ENCODE data around the gene DDX47.
"Not testable (repeated sequence)": the region's sequence is repeated elsewhere in the genome, so short reads cannot be mapped to it uniquely, and the experiment has no call there.

The DDX47 gene

DNA sequence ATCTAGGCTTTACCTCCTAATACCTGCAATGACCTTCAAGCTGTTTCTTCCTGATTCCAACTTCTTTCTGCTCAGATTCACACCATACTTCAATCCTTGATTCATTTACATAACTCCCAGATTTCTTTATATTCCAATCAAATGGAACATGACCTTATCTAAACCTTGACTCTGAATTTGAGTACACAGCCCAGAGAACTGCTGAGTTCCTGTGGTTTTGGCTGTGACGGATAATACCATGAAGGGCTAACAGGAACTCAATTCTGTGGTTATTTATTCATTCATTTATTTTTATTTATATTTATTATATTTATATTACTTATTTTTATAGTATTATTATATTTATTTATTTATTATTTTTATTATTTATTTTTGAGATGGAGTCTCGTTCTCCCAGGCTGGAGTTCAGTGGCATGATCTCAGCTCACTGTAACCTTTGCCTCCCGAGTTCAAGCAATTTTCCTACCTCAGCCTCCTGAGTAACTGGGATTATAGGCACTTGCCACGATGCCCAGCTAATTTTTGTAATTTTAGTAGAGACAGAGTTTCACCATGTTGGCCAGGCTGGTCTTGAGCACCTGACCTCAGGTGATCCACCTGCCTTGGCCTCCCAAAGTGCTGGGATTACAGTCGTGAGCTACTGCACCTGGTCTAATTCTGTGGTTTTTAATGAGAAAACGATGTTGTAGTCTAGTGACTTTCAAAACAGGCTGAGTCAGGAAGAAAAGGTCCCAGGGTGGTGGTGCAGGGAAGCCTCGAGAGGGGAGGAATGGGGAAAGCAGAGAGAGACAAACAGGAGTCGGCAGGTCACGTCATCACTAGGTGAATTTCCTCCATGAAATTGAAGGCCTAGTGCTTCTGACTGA, 16.0 kb upstream of the DDX47 start:
- in situ Hi-C loops (cut with MboI; ENCODE audit: low sequenced_read_pairs) = no loop called here

DNA sequence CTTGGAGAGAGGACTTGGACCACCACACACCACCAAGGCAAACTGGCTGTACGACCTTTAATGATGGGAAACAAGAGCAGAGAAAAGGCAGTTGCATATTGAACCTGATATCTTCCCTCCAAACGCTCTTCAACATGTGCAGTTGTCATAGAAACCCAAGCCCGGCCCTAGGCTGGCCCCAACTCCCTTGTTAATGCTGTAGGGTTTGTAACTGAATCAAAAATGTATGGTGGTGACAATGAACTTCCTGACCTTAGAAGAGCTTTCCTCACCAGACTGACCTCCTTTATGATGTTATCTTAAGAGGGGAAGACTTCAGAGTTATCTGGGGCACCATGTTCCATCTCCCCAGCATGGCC, 15.4 kb upstream of the DDX47 start:
- in situ Hi-C loops (cut with MboI; ENCODE audit: low sequenced_read_pairs) = no loop called here

DNA sequence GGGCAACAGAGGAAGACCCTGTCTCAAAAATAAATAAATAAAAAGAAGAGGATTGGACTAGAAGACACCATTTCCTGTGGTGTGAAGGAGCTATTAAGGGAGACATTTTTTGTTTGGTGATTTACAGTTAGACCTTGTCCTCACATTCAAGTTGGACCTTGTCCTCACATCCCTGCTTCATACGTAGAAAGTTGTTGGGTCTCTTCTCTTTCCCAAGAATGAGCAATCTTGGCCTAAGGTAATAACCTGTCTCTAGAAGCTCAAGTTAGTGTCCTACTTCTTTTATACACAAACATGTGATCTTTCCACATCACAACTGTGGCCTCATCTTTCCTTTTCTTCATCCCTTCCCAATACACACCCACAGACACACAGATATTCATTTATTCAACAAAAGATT, 14.7 kb upstream of the DDX47 start:
- in situ Hi-C loops (cut with MboI; ENCODE audit: low sequenced_read_pairs) = no loop called here

DNA sequence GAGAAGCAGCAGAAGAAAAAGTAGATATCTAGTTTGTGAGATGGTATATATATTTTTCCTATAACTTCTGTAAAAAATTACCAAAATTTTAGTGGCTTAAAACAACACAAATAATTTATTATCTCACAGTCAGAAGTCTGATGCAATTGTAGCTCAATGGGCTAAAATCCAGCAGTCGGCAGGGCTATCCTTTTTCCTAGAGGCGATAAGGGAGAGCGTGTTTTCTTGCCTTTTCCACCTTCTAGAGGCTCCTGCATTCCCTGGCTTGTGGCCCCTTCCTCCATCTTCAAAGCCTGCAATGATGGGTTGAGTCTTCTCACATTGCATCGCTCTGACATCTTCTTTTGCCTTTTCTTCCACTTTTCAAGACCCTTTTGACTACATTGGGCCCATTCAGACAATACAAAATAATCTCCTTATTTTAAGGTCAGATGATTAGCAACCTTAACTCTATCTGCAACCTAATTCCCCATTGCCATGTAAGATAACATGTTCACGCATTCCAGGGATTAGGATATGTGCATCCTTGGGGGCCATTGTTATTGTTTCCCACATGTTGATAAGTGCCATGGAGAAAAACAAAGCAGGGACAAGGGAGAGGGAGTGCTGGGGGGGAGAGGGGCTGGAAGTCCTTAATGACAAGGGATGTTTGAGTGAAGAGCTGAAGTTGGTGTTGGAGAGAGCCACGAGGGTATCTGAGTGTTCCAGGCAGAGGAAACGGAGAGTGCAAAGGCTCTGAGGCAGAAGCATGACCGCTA, 13.8 kb upstream of the DDX47 start:
- in situ Hi-C loops (cut with MboI; ENCODE audit: low sequenced_read_pairs) = no loop called here

DNA sequence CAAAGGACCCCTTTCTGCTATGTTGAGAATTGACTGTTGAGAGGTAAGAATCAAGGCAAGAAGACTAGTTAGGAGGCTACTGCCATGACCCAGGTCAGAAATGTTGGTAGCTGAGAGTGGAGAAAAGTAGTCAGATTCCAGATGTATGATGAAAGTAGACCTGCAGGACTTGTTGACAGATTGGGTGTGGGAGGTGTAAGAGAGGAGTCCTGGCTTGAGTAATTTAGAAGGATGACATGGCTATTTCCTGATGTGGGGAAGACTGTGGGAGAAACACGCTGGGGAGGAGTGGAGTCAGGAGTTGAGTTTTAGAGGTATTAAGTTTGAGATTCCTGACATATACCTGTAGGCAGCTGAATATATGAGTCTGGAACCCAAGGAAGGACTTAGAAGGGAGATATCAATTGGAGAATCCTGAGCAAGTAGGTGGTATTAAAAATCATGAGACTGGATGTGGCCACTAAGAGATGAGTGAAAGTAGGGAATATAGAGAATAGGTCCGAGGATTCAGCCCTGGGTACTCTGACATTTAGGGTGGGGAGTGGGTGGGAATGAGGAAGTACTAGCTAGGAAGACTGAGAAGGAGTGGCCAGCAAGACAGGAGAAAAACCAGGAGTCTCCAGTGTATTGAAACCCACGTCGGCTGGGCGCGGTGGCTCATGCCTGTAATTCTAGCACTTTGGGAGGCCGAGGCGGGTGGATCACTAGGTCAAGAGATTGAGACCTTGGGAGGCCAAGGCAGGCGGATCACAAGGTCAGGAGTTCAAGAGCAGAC, 12.6 kb upstream of the DDX47 start:
- in situ Hi-C loops (cut with MboI; ENCODE audit: low sequenced_read_pairs) = no loop called here

DNA sequence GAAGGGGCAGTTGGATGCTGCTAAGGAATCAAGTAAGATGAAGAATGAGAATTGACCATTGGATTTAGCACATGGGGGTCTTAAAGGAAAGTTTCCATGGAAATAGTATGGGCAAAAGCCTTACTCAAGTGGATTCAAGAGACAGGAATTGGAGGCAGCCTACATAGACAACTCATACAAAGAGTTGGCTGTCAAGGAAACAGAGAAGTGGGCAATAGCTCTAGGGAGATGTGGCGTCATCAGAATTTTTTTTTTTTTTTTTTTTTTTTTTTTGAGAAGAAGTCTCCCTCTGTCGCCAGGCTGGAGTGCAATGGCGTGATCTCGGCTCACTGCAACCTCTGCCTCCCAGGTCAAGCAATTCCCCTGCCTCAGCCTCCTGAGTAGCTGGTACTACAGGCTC, 11.5 kb upstream of the DDX47 start:
- in situ Hi-C loops (cut with MboI; ENCODE audit: low sequenced_read_pairs) = not testable (repeated sequence)

DNA sequence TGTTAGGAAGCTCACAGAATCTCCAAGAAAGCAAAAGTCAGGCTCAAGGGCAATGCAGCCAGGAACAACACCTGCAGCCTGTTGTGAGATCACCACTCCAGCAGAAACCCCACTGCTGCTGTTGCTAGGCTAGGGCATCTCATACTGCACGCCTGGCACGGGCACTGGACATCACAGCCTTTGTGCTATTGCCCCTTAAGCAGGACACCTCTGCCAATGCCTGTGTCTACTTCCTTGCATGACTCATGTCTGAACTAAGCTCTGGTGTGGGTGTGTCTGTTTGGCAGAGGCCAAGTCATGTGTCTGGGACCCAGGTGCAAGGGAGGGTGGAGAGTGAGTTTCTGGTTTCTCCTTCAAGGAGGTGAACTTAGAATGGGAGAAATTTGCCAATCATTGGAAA, 10.0 kb upstream of the DDX47 start:
- in situ Hi-C loops (cut with MboI; ENCODE audit: low sequenced_read_pairs) = no loop called here

DNA sequence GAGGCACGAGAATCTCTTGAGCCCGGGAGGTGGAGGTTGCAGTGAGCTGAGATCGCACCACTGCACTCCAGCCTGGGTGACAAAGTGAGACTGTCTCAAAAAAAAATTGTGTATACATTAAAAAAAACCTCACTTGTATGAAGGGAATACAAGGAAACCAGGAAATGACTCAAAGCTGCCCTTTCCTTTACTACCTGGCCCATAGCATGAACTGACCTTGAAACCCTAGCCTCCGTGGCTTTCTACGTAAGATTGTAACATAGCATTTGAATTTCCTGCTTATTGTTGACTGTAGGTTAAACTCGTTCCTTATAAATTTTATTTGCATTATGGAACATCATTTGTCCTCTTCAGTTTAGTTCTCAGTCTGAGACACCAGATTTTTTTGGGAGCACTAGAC, 9.1 kb upstream of the DDX47 start:
- in situ Hi-C loops (cut with MboI; ENCODE audit: low sequenced_read_pairs) = no loop called here

DNA sequence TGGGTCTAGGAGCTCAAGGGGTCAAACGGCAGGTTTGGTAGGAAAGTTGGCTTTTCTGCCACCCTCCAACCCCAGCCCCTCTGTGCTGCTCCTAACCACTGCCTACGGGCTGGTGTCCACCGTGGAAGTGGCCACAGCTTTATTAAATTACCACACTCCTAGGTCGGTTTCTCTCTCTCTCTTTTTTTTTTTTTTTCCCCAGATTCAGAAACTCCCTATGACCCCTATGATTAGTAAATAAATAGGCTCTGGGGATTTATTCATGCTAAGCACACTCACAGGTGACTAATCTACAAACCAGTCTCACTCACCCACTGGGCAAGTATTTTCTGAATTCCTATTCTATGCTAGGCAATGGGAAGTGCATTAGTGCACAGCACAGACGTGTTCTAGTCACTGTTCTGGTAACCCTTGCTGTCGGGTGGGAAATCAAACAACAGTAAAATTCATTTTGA, 8.7 kb upstream of the DDX47 start:
- in situ Hi-C loops (cut with MboI; ENCODE audit: low sequenced_read_pairs) = no loop called here

DNA sequence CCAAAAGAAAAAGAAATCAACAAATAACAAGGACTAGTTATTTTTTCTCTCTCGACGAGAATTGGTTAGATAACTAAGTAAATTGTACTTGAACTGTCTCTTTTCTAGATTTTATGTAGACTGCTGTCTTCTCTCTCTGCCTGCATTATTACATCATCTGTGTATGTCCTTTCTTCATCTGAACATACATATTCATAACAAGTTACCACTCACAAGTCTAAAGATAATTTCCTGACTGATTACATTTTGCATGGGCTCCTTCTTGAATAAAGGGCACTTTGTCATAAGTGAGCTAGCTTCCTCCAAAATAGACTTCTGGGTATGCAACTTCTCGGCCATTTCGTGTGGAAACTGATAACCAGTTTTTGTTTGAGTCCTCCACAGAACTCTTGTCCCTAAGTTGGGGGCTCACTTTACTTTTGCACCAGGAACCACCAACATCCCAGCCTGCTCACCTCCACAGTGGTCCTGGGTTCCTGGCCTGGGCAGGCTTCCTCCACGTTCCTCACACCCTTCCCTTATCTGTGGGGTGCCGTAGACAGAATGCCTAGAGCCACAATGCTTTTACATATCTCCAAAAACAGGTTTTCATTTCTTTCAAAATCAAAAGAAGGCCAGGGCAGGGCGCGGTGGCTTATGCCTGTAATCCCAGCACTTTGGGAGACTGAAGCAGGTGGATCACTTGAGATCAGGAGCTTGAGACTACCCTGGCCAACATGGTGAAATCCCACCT, 6.2 kb upstream of the DDX47 start:
- in situ Hi-C loops (cut with MboI; ENCODE audit: low sequenced_read_pairs) = no loop called here

DNA sequence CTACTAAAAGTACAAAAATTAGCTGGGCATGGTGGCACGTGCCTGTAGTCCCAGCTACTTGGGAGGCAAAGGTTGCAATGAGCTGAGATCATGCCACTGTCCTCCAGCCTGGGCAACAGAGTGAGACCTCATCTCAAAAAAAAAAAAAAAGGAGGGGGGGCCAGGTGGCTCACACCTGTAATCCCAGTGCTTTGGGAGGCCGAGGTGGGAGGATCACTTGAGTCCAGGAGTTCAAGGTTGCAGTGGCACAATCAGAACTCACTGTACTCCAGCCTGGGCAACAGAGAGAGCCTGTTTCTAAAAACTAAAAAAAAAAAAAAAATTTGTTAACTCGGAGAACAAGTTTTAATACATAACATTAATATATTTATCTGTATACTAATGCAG, 5.6 kb upstream of the DDX47 start:
- in situ Hi-C loops (cut with MboI; ENCODE audit: low sequenced_read_pairs) = not testable (repeated sequence)

DNA sequence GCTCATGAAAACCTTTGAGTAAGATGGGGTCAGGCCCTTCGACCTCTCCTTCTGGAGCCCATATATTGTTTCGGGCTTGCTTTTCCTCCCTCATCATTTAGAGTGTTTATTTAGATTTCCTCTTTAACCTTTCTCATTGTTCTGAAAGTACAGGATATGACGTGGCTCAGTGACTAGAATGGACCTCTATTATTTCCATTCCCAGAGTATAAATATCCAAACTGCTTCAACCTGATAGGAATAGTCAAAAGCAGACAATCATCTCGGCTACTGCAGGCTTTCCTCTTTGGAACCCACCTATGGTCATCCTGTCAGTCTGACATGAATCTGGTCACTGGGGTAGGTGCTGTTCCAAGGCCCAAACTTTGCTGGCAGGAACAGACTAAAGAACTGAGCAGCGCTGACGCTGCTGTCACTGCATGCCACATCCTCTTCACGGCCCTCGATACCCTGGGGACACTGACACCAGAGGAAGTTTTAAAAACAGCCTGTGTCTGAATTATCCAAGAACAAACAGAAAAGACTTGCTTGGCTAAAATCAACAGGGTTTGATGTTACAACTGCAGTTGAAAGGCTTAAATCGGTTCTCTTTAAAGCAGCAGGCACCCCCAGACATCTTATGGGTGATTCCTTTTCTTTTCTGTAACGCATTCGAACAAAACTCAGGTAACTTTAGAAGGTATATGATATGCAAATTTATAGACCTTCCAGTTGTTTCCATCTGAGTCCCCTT, 5.0 kb upstream of the DDX47 start:
- in situ Hi-C loops (cut with MboI; ENCODE audit: low sequenced_read_pairs) = no loop called here

DNA sequence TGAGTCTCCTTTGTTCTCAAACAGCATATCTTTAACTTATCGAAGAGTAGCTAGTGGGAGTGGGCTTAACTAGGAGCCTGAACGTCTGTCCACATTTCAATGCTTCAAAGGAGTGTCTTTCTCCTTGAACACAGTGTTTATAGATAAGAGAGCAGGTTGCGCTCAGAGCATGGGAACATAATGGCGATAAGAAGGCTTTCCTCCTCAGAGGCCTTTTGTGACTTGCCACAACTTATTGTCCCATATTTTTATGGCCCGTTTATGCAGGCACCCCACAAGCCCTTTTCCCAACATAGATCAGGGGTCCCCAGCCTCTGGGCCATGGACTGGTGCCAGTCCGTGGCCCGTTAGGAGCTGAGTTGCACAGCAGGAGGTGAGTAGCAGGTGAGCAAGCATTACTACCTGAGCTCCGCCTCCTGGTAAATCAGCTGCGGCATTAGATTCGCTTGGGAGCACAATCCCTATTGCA, 2.6 kb upstream of the DDX47 start:
- in situ Hi-C loops (cut with MboI; ENCODE audit: low sequenced_read_pairs) = no loop called here

DNA sequence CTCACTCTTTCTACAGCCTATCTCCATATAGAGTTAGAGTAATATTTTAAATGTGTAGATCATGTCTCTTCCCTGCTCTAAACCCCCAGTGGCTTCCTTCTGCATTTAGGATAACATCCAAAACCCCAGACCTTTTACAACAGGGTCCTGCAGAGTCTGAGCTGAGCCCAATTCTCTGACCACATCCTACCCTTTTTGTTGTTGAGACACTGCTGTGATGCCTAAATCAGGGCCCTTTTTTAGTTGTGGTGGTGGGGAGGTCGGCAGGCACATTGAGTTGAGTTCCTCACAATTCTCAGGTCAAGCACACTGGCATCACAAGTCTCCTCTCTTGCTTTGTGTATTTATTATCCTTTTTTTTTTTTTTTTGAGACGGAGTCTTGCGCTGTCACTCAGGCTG, 1.8 kb upstream of the DDX47 start:
- in situ Hi-C loops (cut with MboI; ENCODE audit: low sequenced_read_pairs) = no loop called here

DNA sequence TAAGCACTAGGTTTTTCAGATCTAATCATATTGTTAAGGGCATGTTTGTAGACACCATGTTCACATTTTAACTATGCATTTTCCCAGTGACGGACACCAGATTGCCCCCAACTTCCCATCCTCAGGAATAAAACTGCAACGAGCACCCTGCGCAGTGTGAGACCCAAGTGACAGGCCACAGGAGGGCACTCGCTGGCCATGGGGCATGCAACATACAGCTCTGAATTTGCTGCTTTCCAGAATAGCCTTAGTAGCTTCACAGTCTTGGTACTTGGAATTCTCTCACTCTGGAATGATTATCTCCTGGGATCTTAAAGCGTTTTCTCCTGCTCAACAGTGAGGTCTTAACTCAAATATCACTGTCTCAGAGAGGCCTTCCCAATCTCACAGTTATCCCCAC, 972 bp upstream of the DDX47 start:
- in situ Hi-C loops (cut with MboI; ENCODE audit: low sequenced_read_pairs) = no loop called here

DNA sequence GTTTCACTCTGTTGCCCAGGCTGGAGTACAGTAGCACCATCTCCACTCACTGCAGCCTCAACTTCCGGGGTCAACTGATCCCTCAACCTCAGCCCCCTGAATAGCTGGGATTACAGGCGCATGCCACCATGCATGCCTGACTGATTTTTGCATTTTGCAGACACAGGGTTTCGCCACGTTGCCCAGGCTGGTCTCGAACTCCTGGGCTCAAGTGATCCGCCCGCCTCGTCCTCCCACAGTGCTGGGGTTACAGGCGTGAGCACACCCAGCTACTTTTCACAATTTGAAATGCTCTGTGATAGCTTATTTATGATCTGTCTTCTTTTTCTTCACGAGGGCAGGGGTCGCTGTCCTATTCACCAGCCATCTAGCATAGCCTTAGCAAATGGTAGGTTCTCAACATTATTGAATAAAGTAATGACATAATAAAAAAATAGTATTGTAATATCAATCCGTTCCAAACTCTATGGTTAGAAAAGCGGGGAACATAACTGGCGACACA, 477 bp upstream of the DDX47 start:
- in situ Hi-C loops (cut with MboI; ENCODE audit: low sequenced_read_pairs) = no loop called here

DNA sequence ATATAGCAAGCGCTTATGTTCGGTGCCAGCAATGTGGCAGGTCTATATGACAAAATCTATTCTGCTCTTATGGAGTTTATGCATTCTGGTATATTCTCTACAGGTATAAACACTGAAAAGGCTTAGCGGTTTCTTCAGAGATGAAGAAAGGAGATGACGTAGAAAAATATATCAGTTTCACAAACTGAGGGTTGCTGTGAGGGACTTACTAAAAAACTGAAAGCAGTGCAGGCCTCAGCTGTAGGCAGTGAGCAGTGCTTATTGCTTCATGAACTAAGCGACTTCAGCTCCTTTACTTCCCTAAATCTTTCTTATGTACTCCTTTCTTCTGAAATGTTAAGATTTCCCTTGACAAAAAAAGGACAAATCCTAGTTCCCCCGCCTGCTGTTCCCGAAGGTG, 4.5 kb downstream of the DDX47 start:
- in situ Hi-C loops (cut with MboI; ENCODE audit: low sequenced_read_pairs) = no loop called here

DNA sequence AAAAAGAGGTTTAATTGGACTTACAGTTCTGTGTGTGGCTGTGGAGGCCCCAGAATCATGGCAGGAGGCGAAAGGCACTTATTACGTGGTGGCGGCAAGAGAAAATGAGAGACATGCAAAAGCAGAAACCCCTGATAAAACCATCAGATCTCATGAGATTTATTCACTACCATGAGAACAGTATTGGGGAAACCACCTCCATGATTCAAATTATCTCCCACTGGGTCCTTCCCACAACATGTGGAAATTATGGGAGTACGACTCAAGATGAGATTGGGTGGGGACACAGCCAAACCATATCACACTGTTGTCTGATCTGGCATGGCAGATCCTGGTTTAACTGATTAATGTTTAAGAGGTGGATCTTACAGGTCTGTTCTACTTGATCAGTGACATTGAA, 5.6 kb downstream of the DDX47 start:
- in situ Hi-C loops (cut with MboI; ENCODE audit: low sequenced_read_pairs) = no loop called here

DNA sequence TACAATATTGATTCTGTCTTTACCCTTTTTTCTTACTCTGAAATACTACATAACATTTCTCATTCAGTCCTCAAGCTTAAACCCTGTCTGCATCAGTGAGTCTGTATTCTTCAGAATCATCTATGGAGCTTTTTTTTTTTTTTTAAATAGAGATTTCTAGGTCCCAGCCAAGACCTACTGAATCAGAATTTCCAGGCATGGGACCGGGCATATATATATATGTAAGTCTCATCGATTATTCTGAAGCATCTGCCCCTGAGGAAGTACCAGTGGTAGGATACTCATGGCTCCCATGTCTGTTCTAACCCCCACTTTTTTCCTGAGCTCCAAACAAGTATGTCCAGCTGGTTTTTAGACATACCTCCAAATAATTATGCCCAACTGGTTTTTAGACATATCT, 6.1 kb downstream of the DDX47 start:
- in situ Hi-C loops (cut with MboI; ENCODE audit: low sequenced_read_pairs) = no loop called here

DNA sequence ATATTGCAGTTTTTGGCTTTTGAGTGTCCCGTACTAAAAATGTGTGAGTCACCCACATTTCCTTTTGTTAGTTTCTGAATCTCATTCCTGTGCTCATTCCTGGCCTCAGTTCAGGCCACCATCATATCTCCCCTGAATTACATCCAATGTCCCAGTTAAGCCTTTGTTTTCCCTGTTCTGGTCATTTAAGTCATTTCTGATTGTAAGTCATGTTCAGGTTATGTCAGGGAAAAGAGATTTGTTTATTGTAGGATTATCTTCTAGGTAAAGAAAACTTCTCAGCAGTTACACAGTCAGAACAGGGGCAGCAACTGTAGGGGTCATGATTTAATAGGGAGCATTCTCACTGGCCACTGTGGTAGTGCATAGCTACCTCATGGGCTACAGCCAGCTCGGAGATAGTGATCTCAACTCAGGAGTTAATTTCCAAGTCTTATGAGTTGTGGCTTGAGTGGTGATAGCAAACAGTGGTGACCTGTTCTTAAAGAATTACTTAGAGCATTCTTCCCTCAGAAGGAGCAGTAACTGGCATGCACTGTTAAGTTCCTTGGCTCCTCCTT, 6.7 kb downstream of the DDX47 start:
- in situ Hi-C loops (cut with MboI; ENCODE audit: low sequenced_read_pairs) = no loop called here
